PC-3 (cell line): Measurements from ENCODE around the gene ZNF628. TPM values are rescaled to one million over a fixed set of nuclear protein-coding genes. Genes with fewer than 3 reads are reported as not detected.

ENCODE experiments used
- ATAC-seq: fragments of 200-7000 bp; cut with Tn5 transposase; 2 replicates; pipeline ENCODE4 v1.9.1; 2020; ENCODE audit warnings: mild to moderate bottlenecking, moderate library complexity
- BruUV-seq: library from RNA; stranded (reverse); fragments of 400-500 nt; replicated peaks from 2 replicates; lab custom pipeline; 2021; lab: Mats Ljungman, UMichigan
- CTCF ChIA-PET: fragments of 300-600 bp; sonication (Branson Sonifier 250); formaldehyde crosslinking; loops from one replicate; lab custom pipeline; 2022; ENCODE audit warnings: antibody characterized with exemption; lab: Charles Lee
- POLR2A ChIA-PET: fragments of 300-600 bp; sonication (Branson Sonifier 250); formaldehyde crosslinking; loops from one replicate; lab custom pipeline; 2022; ENCODE audit warnings: antibody characterized with exemption; ENCODE audit not compliant: unreplicated experiment; lab: Charles Lee
- DNase-seq: peaks from one replicate; pipeline ENCODE4 v3.0.0-alpha.2; 2015
- H2AFZ ChIP-seq: fragments of 300-600 bp; sonication (generic); 2 replicates; pipeline ENCODE4 v1.6.0; 2016; ENCODE audit warnings: antibody characterized with exemption, low read length
- H3F3A ChIP-seq: fragments of 300-600 bp; sonication (generic); one replicate; pipeline ENCODE4 v1.6.0; 2017; ENCODE audit warnings: antibody characterized with exemption, low read length, control low read depth, mild to moderate bottlenecking; ENCODE audit not compliant: unreplicated experiment
- H3K27ac ChIP-seq: fragments of 300-600 bp; sonication (generic); 2 replicates; pipeline ENCODE4 v1.5.1; 2016; ENCODE audit warnings: mild to moderate bottlenecking, low read length
- H3K27me3 ChIP-seq: fragments of 300-600 bp; sonication (generic); 2 replicates; pipeline ENCODE4 v1.6.1; 2016; ENCODE audit warnings: low read length, mixed read lengths
- H3K36me3 ChIP-seq: fragments of 300-600 bp; sonication (generic); 2 replicates; pipeline ENCODE4 v1.6.1; 2016; ENCODE audit warnings: low read depth, mixed run types, low read length, mixed read lengths
- H3K4me1 ChIP-seq: fragments of 300-600 bp; sonication (generic); 2 replicates; pipeline ENCODE4 v1.5.1; 2016; ENCODE audit warnings: low read length; ENCODE audit not compliant: insufficient read depth
- H3K4me2 ChIP-seq: fragments of 300-600 bp; sonication (generic); 2 replicates; pipeline ENCODE4 v1.6.0; 2016; ENCODE audit warnings: low read length
- H3K4me3 ChIP-seq: fragments of 300-600 bp; sonication (generic); 2 replicates; pipeline ENCODE4 v1.5.1; 2016; ENCODE audit warnings: mild to moderate bottlenecking, low read length, mixed read lengths
- H3K79me2 ChIP-seq: fragments of 300-600 bp; sonication (generic); 2 replicates; pipeline ENCODE4 v1.6.1; 2017; ENCODE audit warnings: low read length, mixed read lengths
- H3K9ac ChIP-seq: fragments of 300-600 bp; sonication (generic); 2 replicates; pipeline ENCODE4 v1.6.0; 2016; ENCODE audit warnings: mild to moderate bottlenecking, low read length
- H3K9me2 ChIP-seq: fragments of 300-600 bp; sonication (generic); replicated peaks from 2 replicates; pipeline ENCODE4 v1.6.1; 2016; ENCODE audit warnings: mixed run types, low read length, mixed read lengths
- H3K9me3 ChIP-seq: fragments of 300-600 bp; sonication (generic); 2 replicates; pipeline ENCODE4 v1.6.1; 2016; ENCODE audit warnings: low read length, mixed read lengths
- H4K20me1 ChIP-seq: fragments of 300-600 bp; sonication (generic); 2 replicates; pipeline ENCODE4 v1.6.1; 2016; ENCODE audit warnings: low read length, mixed read lengths
- EZH2 ChIP-seq: fragments of 300-600 bp; sonication (generic); IDR thresholded peaks from one replicate; pipeline ENCODE4 v1.6.1; 2017; ENCODE audit warnings: antibody characterized with exemption, mild to moderate bottlenecking, low read length; ENCODE audit not compliant: unreplicated experiment
- EZH2phosphoT487 ChIP-seq: fragments of 300-600 bp; sonication (generic); IDR thresholded peaks from 2 replicates; pipeline ENCODE4 v1.6.1; 2018; ENCODE audit warnings: mild to moderate bottlenecking, antibody characterized with exemption, low read length, borderline replicate concordance
- intact Hi-C: fragments of 100-400 bp; cut with micrococcal nuclease; formaldehyde crosslinking; loops from 2 replicates; pipeline ENCODE4 v1.9.0; 2023
- total RNA-seq: library from RNA; depleted of rRNA; stranded (reverse); fragments of >200 nt; gene quantifications from 2 replicates; pipeline ENCODE4 v1.2.3, GENCODE V29; 2014
- TF ChIP-seq, protein P1 (sequence below): fragments of 300-600 bp; sonication (generic); conservative IDR thresholded peaks from 2 replicates; pipeline ENCODE4 v1.5.1; 2017; ENCODE audit warnings: antibody characterized with exemption, low read depth, mild to moderate bottlenecking, low read length

The ZNF628 gene
- total RNA-seq, 1 experiment from 2014 or later: 11.8 TPM

- ChIA-PET CTCF (no interaction called here), POLR2A (no interaction called here)
- TF ChIP-seq EZH2phosphoT487: no peak
- TF ChIP-seq, protein P1, sequence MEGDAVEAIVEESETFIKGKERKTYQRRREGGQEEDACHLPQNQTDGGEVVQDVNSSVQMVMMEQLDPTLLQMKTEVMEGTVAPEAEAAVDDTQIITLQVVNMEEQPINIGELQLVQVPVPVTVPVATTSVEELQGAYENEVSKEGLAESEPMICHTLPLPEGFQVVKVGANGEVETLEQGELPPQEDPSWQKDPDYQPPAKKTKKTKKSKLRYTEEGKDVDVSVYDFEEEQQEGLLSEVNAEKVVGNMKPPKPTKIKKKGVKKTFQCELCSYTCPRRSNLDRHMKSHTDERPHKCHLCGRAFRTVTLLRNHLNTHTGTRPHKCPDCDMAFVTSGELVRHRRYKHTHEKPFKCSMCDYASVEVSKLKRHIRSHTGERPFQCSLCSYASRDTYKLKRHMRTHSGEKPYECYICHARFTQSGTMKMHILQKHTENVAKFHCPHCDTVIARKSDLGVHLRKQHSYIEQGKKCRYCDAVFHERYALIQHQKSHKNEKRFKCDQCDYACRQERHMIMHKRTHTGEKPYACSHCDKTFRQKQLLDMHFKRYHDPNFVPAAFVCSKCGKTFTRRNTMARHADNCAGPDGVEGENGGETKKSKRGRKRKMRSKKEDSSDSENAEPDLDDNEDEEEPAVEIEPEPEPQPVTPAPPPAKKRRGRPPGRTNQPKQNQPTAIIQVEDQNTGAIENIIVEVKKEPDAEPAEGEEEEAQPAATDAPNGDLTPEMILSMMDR: no peak
- TF ChIP-seq EZH2: no peak
- Histone ChIP-seq H3F3A (no peaks in the 10 kb centered on the region), H3K27me3 (no peaks in the 10 kb centered on the region), H3K9ac (no peak overlapping the region), H4K20me1 (no peaks in the 10 kb centered on the region), H3K27ac (no peak overlapping the region), H3K9me2 (no peaks in the 10 kb centered on the region), H3K9me3 (no peaks in the 10 kb centered on the region), H3K4me3 (peak overlapping the region; percentile 76; the same call in 1 of the 2 replicates), H3K4me1 (peaks cover 13% of the 10 kb centered on the region), H3K79me2 (peaks cover 25% of the 10 kb centered on the region), H3K4me2 (peak overlapping the region; percentile 83), H2AFZ (no peak overlapping the region), H3K36me3 (no peaks in the 10 kb centered on the region)
- intact Hi-C loops: no loop called here
- ATAC-seq (no peak), DNase-seq (no peak)
- no TSS peak for BruUV-seq
Observed at GRCh38 chr19:55478364-55478763, 1.9 kb downstream of the ZNF628 start.

DNA sequence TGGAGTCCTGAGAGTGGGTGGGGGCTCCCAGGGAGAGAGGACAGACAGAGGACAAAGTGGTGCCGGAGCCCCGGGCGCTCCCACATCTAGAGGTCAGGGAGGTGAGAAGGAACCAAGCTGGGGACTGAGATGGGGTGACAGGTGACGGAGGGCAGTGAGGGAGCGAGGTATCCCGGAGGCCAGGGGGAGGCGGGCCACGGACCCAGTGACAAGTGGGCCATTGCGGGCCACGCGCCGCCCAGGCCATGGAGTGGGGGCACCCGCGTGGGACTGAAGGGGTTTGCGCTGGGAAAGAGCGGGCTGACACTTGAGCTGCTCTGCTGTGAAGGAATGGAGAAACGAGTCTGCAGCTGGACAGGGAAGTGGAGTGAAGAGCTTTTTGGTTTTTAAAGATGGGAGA lies 2.6 kb downstream of the ZNF628 start:
- no peak overlapping the region for H3K27ac ChIP-seq
- H4K20me1 ChIP-seq: no peaks in the 10 kb centered on the region
- POLR2A ChIA-PET: interaction anchor here (0.7 kb wide), 1 partner anchor 41 kb away, joined by 3 read pairs; no protein-coding TSS in a partner anchor
- no peaks in the 10 kb centered on the region for H3F3A ChIP-seq
- H3K36me3 ChIP-seq: no peaks in the 10 kb centered on the region
- ATAC-seq: no peak
- no peaks in the 10 kb centered on the region for H3K9me3 ChIP-seq
- CTCF ChIA-PET: no interaction called here
- H2AFZ ChIP-seq: no peak overlapping the region
- DNase-seq: no peak
- H3K4me1 ChIP-seq: peaks cover 13% of the 10 kb centered on the region
- no peak overlapping the region for H3K9ac ChIP-seq
- no peaks in the 10 kb centered on the region for H3K9me2 ChIP-seq
- no TSS peak for BruUV-seq
- no peak overlapping the region for H3K4me3 ChIP-seq
- TF ChIP-seq EZH2 (no peak), EZH2phosphoT487 (no peak)
- TF ChIP-seq, protein P1: no peak
- intact Hi-C loops: no loop called here
- no peak overlapping the region for H3K4me2 ChIP-seq
- no peaks in the 10 kb centered on the region for H3K27me3 ChIP-seq
- peaks cover 25% of the 10 kb centered on the region for H3K79me2 ChIP-seq

DNA sequence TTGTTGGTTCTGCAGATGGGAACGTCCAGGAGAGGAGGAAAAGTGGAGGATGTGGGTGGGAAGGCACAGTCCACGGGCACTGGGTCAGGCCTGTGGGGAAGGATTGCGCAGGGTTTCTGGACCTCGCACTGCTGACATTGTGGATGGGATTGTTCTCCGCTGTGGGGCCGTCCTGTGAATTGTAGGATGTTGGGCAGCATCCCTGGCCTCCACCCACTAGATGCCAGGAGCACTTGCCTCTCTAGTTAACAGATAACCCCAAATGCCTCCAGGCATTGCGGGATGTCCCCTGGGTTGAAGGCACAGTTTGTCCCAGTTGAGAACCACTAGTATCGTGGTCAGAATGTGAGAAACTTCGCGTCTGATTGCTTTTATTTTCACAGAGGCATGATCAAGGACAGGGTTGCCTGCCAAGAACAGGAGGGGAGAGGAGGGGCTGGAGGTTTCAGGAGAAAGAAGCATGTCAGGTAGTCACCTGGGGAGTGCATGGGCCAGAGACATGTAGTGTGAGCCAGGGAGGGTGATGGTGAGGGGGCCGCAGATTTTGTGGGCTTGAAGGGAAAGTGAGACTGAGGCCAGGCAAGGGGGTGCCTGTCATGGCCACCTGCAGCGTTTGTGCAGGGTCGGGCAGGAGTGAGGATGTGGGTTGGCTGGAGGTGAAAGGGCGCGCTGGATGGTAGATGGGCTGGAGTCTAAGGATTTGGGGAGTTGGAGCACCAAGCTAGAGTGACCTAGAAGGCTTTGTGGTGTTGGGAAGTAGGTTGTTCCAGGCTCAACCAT lies 3.2 kb downstream of the ZNF628 start:
- H3K27ac ChIP-seq: no peak overlapping the region
- intact Hi-C loops: no loop called here
- H3K27me3 ChIP-seq: no peaks in the 10 kb centered on the region
- peaks cover 25% of the 10 kb centered on the region for H3K79me2 ChIP-seq
- H3K36me3 ChIP-seq: no peaks in the 10 kb centered on the region
- ChIA-PET CTCF (no interaction called here), POLR2A (interaction anchor here (0.7 kb wide), 1 partner anchor 40 kb away, joined by 3 read pairs; no protein-coding TSS in a partner anchor)
- no peak overlapping the region for H2AFZ ChIP-seq
- DNase-seq (no peak), ATAC-seq (no peak)
- peaks cover 18% of the 10 kb centered on the region for H3K4me1 ChIP-seq
- no peaks in the 10 kb centered on the region for H3F3A ChIP-seq
- H3K9ac ChIP-seq: no peak overlapping the region
- no peaks in the 10 kb centered on the region for H3K9me2 ChIP-seq
- H4K20me1 ChIP-seq: no peaks in the 10 kb centered on the region
- BruUV-seq: no TSS peak
- no peaks in the 10 kb centered on the region for H3K9me3 ChIP-seq
- no peak overlapping the region for H3K4me2 ChIP-seq
- no peak for TF ChIP-seq EZH2phosphoT487
- TF ChIP-seq, protein P1: no peak
- no peak for TF ChIP-seq EZH2
- H3K4me3 ChIP-seq: no peak overlapping the region
